Measurements from ENCODE around the gene ANO9.
"Not testable (repeated sequence)": the region's sequence is repeated elsewhere in the genome, so short reads cannot be mapped to it uniquely, and the experiment has no call there.

ANO9 gene

GRCh38 chr11:472272-472671, 30.5 kb upstream of the ANO9 start:
- DNase-seq (ENCODE audit: low read depth, low spot score): no peak

DNA sequence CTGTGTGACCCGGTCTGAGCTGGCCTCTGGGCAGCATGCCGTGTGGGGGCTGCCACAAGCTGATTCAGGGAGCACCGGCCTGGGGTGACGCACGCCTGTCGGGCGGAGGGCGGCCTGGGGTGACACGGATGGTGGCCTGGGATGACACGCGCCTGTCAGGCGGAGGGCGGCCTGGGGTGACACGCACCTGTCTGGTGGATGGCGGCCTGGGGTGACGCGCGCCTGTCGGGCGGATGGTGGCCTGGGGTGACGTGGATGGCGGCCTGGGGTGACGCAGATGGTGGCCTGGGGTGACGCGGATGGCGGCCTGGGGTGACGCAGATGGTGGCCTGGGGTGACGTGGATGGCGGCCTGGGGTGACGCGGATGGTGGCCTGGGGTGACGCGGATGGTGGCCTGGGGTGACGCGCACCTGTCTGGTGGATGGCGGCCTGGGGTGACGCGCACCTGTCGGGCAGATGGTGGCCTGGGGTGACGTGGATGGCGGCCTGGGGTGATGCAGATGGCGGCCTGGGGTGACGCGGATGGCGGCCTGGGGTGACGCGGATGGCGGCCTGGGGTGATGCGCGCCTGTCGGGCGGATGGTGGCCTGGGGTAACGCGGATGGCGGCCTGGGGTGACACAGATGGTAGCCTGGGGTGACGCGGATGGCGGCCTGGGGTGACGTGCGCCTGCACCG, 29.8 kb upstream of the ANO9 start:
- no peak for DNase-seq (ENCODE audit: low read depth, low spot score)

GRCh38 chr11:469684-470560, 28.1 kb upstream of the ANO9 start:
- no peak for DNase-seq (ENCODE audit: low read depth, low spot score)

GRCh38 chr11:469026-469683, 27.3 kb upstream of the ANO9 start:
- not testable (repeated sequence) for DNase-seq (ENCODE audit: low read depth, low spot score)

- no peak for DNase-seq (ENCODE audit: low read depth, low spot score)
These were observed 26.7 kb upstream of the ANO9 start for GRCh38 chr11:468493-468892.

- no peak for DNase-seq (ENCODE audit: low read depth, low spot score)
These were observed 26.2 kb upstream of the ANO9 start for GRCh38 chr11:468036-468435.

GRCh38 chr11:465896-466530, 24.2 kb upstream of the ANO9 start:
- DNase-seq (ENCODE audit: low read depth, low spot score): no peak

DNA sequence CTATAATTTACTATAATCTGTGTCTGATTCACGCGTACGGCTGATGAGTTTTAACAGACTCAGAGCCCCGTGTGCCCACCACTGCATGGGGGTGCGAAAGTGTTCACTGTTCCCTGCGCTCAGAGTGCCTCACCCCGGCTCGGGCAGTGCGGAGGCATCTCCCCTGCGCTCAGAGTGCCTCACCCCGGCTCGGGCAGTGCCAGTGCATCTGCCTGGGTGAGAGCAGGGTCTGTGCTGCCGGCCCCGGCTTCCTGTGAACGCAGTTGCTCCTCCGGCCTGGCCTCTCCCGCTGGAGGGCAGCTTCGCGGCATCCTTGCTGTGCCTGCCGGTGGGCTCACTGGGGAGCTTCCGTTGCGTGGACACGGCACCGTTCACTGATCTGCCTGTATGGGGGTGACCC, 22.5 kb upstream of the ANO9 start:
- no peak for DNase-seq (ENCODE audit: low read depth, low spot score)

- no peak for DNase-seq (ENCODE audit: low read depth, low spot score)
These were observed 20.5 kb upstream of the ANO9 start for GRCh38 chr11:462107-462890.

GRCh38 chr11:461626-462025, 19.8 kb upstream of the ANO9 start:
- DNase-seq (ENCODE audit: low read depth, low spot score): no peak

DNA sequence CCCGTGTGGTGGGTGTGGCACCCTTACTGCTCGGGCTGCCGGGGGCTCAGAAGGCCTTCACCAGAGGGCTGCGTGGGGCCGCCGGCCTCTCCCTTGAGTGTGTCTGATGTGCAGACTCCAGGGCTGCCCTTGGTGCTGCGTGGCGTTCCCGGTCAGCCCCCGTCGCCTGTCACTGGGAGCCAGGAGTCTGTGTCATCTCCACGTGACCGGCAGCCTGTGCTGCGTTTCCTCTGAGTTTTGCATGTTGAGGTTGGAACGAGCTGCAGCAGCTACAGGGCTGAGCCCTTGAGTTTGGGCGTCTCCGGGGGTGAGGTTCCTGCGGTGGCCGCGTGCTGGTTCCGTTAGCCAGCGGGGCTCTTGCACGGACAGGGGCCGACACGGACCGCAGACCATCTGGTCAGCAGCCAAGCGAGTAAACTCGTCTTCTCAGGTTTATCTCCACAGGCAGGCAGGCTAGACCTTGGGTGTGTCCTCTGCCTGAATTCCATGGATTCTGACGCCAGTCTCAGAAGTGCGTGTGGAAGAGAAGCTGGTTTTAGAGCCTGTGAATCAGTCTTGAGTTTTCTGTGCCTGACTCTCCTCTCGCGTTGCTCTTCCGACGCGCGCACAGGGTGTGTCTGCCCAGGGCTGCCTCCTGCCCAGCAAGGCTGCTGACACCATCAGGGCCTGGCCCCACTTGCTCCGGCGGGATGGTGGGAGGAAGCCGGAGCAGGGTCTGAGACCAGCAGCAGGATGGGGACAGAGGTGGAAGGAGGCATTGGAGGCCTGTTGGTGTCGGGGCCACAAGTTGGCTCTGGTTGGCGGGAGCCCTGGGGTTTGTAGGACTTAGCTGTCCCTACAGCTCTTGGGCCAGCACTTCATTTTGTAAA, 18.8 kb upstream of the ANO9 start:
- DNase-seq (ENCODE audit: low read depth, low spot score): no peak

DNA sequence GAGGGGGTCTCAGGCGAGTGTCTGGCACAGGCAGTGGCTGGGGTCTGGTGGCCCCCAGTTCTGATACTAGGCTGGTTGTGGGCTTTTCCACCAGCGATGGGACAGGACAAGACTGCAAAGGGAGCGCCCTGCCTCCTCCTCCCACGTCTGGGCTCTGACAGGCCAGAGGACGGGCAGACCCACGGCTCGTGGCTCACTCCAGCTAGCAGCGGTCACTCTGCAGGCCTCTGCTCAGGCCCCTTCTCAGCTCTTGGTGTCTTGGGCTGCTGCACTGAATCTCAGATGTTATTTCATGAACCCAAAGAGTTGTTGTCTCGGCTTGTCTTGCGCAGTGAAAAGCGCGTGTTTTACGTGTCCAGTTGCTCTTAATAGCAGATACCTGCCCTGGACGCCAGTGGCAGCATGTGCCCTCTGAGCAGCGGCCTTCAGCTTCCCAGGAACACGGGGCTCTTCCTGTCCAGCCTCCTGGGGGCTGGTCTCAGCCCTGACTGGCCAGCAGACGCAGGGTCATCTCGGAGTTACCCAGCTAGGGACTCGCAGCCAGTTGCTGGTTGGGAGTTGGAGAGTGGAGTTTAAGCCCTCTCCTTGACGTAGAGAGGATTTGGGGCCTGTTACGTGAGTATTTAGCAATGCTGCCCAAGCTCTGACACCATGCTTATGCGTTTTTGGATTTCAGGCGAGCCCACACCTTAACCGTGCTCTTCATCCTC, 17.9 kb upstream of the ANO9 start:
- DNase-seq (ENCODE audit: low read depth, low spot score): no peak

- no peak for DNase-seq (ENCODE audit: low read depth, low spot score)
These were observed 15.4 kb upstream of the ANO9 start for GRCh38 chr11:457111-457760.

DNA sequence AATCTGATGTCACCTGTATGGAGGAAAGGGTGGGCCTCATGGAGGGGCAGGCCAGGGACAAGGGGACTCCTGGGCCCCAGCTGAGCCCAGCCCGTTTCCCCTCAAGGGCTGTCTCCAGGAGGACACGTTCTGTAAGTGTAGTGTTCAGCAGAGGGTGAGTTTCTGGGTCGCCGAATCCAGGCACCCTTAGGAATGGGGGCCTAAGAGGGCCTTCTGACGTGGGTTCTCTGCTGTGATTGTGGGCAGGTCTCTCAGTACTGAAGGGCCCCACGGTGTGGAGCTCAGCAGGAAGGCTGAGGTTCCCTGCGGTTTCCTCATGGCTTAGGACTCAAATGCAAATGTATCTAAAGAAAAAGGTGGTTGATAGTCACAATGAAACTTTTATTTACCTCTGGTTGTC, 14.7 kb upstream of the ANO9 start:
- no peak for DNase-seq (ENCODE audit: low read depth, low spot score)

DNA sequence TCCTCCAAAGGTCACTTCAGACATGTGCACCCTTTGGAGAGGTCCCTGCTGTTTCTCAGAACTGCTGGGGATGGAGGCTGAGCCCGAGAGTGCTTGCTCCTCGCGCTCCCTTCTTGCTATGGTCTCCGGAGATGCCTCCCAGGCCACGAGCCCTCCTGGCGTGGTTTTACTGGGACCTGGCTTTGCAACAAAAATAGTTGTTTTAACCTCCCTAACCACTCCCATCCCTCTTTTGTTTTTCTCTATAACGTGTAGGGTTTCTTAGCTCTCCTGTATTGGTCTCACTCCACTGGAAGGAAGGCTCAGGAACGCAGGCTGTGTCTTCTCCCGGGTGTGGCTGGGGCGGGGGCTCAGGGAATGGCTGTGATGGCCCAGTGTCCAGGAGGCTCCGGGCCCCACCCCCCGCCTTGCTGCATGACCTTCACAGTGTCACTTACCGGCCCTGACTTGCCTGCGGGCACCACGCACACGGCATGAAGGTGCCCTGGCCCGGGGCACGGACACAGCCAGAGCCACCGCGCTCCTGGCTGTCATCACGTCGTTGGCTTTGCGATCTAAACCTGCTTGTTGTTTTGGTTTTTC, 13.8 kb upstream of the ANO9 start:
- DNase-seq (ENCODE audit: low read depth, low spot score): no peak

DNA sequence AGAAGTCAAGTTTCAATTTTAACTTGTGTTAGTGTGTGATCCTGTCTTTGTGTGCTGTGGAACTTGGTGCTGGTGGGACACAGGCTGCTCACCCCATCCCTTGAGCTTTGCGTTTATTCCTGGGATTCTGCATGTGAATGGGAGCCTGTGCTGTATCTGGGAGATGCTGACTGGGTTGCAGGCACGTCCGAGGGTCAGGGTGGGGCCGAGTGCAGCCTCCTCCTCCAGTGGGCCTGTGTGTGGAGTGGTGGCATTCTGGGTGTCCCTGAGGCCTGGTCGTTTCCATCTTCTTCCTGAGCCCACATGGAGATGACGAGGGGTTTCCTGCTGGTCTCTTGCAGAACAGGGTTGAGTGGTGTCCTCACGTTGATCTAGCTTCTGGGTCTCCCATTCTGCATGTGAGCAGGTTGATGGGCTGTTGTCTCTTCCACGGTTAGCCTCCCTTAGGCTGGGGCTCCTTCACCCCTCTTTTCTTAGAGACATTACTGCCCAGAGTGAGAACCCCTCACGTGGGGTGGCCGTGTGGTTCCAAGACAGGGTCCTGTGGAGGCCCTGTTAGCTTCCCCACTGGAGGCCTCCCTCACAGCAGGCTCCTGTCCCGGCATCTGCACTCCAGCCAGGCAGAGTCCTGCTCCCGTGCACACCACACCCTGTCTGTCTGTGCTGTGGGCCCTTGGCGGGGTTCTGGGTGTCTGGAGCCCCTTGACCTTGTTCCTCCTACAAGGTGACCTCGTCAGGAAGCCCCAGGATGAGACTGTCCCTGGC, 13.2 kb upstream of the ANO9 start:
- no peak for DNase-seq (ENCODE audit: low read depth, low spot score)

- no peak for DNase-seq (ENCODE audit: low read depth, low spot score)
These were observed 12.2 kb upstream of the ANO9 start for GRCh38 chr11:454043-454442.

- DNase-seq (ENCODE audit: low read depth, low spot score): no peak
These were observed 11.8 kb upstream of the ANO9 start for GRCh38 chr11:453564-453963.

Data from activated CD4-positive, CD25-positive, alpha-beta regulatory T cell treated with anti-CD3 and anti-CD28 coated beads, Interleukin-2, amount 50 U/mL, for 16 hours (primary cell).